Prostate gland (tissue), 2 donors: ENCODE results near the gene BIN2.

ENCODE experiments used
- POLR2A ChIP-seq: fragments of 450-650 bp; IDR thresholded peaks from one replicate; pipeline ENCODE4 v1.6.1; 2016; ENCODE audit warnings: antibody characterized with exemption, mild to moderate bottlenecking
- POLR2AphosphoS5 ChIP-seq: sonication (generic); formaldehyde crosslinking; IDR thresholded peaks from one replicate; pipeline ENCODE4 v1.6.1; 2017; ENCODE audit warnings: antibody characterized with exemption
- TF ChIP-seq, protein P1 (sequence below), 4 experiments: fragments of 200-600 bp in 2 of 4; fragments of 450-650 bp in 2 of 4; sonication (generic) in 2 of 4; IDR thresholded peaks; 1 replicate in 3 of 4; 2 replicates in 1 of 4; pipeline ENCODE4 v1.5.1; 2016 to 2019; ENCODE audit warnings: antibody characterized with exemption in 4 of 4, mild to moderate bottlenecking in 2 of 4, moderate library complexity in 2 of 4

DNA sequence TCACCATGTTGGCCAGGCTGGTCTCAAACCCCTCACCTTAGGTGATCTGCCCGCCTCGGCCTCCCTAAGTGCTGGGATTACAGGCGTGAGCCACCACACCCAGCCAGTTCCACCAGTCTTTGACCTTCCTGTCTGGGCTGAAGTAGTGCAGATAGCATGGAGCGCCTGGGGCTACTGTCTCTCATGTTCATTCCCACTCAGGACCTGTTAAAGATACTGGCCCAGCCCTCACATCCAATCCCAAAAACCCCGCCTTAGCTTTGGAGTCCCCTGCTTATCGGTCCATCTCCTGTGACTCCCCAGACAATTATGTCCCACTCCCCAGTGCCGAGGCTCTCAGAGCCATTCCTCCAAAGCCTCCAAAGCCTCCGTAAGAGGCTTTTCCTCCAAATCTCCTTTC, 34.5 kb upstream of the BIN2 start:
- no peak for TF ChIP-seq POLR2AphosphoS5
- no peak for TF ChIP-seq POLR2A
- TF ChIP-seq, protein P1, sequence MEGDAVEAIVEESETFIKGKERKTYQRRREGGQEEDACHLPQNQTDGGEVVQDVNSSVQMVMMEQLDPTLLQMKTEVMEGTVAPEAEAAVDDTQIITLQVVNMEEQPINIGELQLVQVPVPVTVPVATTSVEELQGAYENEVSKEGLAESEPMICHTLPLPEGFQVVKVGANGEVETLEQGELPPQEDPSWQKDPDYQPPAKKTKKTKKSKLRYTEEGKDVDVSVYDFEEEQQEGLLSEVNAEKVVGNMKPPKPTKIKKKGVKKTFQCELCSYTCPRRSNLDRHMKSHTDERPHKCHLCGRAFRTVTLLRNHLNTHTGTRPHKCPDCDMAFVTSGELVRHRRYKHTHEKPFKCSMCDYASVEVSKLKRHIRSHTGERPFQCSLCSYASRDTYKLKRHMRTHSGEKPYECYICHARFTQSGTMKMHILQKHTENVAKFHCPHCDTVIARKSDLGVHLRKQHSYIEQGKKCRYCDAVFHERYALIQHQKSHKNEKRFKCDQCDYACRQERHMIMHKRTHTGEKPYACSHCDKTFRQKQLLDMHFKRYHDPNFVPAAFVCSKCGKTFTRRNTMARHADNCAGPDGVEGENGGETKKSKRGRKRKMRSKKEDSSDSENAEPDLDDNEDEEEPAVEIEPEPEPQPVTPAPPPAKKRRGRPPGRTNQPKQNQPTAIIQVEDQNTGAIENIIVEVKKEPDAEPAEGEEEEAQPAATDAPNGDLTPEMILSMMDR (IDR thresholded peaks at IDR 0.05): no peak
